HAP-1 (cell line): ENCODE data around the gene EGFL7.
"Not testable (repeated sequence)": the region's sequence is repeated elsewhere in the genome, so short reads cannot be mapped to it uniquely, and the experiment has no call there.

Experiments
- DNase-seq, 2 experiments: peaks; one replicate each; pipeline ENCODE4 v3.0.0-alpha.2; 2016 to 2020; ENCODE audit warnings: low spot score in 2 of 2
- H3K27me3 ChIP-seq: fragments of 250-450 bp; sonication (Bioruptor Pico); 2 replicates; pipeline ENCODE4 v1.5.1; 2020; ENCODE audit warnings: low read depth, mild to moderate bottlenecking, moderate library complexity
- H3K36me3 ChIP-seq: fragments of 250-450 bp; sonication (Bioruptor Pico); replicated peaks from 2 replicates; pipeline ENCODE4 v1.5.1; 2020; ENCODE audit warnings: mild to moderate bottlenecking
- H3K4me1 ChIP-seq: fragments of 250-450 bp; sonication (Bioruptor Pico); 2 replicates; pipeline ENCODE4 v1.5.1; 2020; ENCODE audit warnings: mild to moderate bottlenecking
- H3K4me3 ChIP-seq: fragments of 250-450 bp; sonication (Bioruptor Pico); 2 replicates; pipeline ENCODE4 v1.5.1; 2020; ENCODE audit warnings: mild to moderate bottlenecking, moderate library complexity
- H3K9me3 ChIP-seq: fragments of 250-450 bp; sonication (Bioruptor Pico); 2 replicates; pipeline ENCODE4 v1.5.1; 2020; ENCODE audit warnings: mild to moderate bottlenecking, moderate library complexity
- in situ Hi-C: fragments of 300-500 bp; cut with MboI; formaldehyde crosslinking; loops from 3 replicates; pipeline ENCODE4 v1.14.3; 2020; ENCODE audit warnings: low sequenced_read_pairs, inconsistent platforms, mixed read lengths

EGFL7 gene

GRCh38 chr9:136700304-136700703 lies 37.6 kb downstream of the EGFL7 start:
- no peaks in the 10 kb centered on the region for H3K4me1 ChIP-seq
- no peaks in the 10 kb centered on the region for H3K27me3 ChIP-seq
- in situ Hi-C loops: no loop called here
- no peak for DNase-seq
- H3K36me3 ChIP-seq: no peaks in the 10 kb centered on the region
- H3K4me3 ChIP-seq: no peak overlapping the region
- H3K9me3 ChIP-seq: no peaks in the 10 kb centered on the region

- in situ Hi-C loops: no loop called here
- H3K9me3 ChIP-seq: no peaks in the 10 kb centered on the region
- no peak for DNase-seq
- H3K4me1 ChIP-seq: no peaks in the 10 kb centered on the region
- H3K36me3 ChIP-seq: no peaks in the 10 kb centered on the region
- H3K4me3 ChIP-seq: no peak overlapping the region
- H3K27me3 ChIP-seq: no peaks in the 10 kb centered on the region
These were observed 38.4 kb downstream of the EGFL7 start for GRCh38 chr9:136700959-136701667.

GRCh38 chr9:136701668-136702053 lies 38.9 kb downstream of the EGFL7 start:
- no peaks in the 10 kb centered on the region for H3K27me3 ChIP-seq
- H3K4me3 ChIP-seq: no peak overlapping the region
- H3K36me3 ChIP-seq: no peaks in the 10 kb centered on the region
- H3K9me3 ChIP-seq: no peaks in the 10 kb centered on the region
- in situ Hi-C loops: no loop called here
- H3K4me1 ChIP-seq: no peaks in the 10 kb centered on the region
- DNase-seq: no peak

- Histone ChIP-seq H3K36me3 (no peaks in the 10 kb centered on the region), H3K4me3 (no peak overlapping the region), H3K27me3 (no peaks in the 10 kb centered on the region), H3K4me1 (no peaks in the 10 kb centered on the region), H3K9me3 (no peaks in the 10 kb centered on the region)
- in situ Hi-C loops: no loop called here
- DNase-seq: no peak
These were observed 40.7 kb downstream of the EGFL7 start for GRCh38 chr9:136703276-136703860.

- H3K27me3 ChIP-seq, H3K4me1 ChIP-seq, H3K36me3 ChIP-seq, H3K4me3 ChIP-seq, DNase-seq, in situ Hi-C loops, H3K9me3 ChIP-seq: not testable (repeated sequence)
These were observed 42.0 kb downstream of the EGFL7 start for GRCh38 chr9:136704741-136705140.

- DNase-seq: no peak
- Histone ChIP-seq H3K27me3 (no peaks in the 10 kb centered on the region), H3K4me1 (no peaks in the 10 kb centered on the region), H3K9me3 (no peaks in the 10 kb centered on the region), H3K4me3 (no peak overlapping the region), H3K36me3 (no peaks in the 10 kb centered on the region)
- in situ Hi-C loops: no loop called here
These were observed 42.8 kb downstream of the EGFL7 start for GRCh38 chr9:136705564-136705963.

- no peaks in the 10 kb centered on the region for H3K36me3 ChIP-seq
- in situ Hi-C loops: no loop called here
These were observed 44.3 kb downstream of the EGFL7 start for GRCh38 chr9:136707011-136707410.

GRCh38 chr9:136707849-136708517 lies 45.3 kb downstream of the EGFL7 start:
- Histone ChIP-seq H3K36me3 (no peaks in the 10 kb centered on the region), H3K9me3 (no peaks in the 10 kb centered on the region), H3K27me3 (no peaks in the 10 kb centered on the region), H3K4me3 (no peak overlapping the region), H3K4me1 (no peaks in the 10 kb centered on the region)
- in situ Hi-C loops: no loop called here
- DNase-seq: no peak

More at GRCh38 chr9:136707011-136707410, 44.3 kb downstream of the EGFL7 start:
- H3K9me3 ChIP-seq: no peaks in the 10 kb centered on the region
- no peaks in the 10 kb centered on the region for H3K27me3 ChIP-seq
- DNase-seq: no peak
- no peak overlapping the region for H3K4me3 ChIP-seq
- H3K4me1 ChIP-seq: no peaks in the 10 kb centered on the region

GRCh38 chr9:136709454-136710109 lies 46.9 kb downstream of the EGFL7 start:
- Histone ChIP-seq H3K27me3 (no peaks in the 10 kb centered on the region), H3K4me3 (no peak overlapping the region), H3K9me3 (no peaks in the 10 kb centered on the region), H3K4me1 (peaks cover 7% of the 10 kb centered on the region), H3K36me3 (peaks cover 7% of the 10 kb centered on the region; the same call in 1 of the 2 replicates)
- in situ Hi-C loops: no loop called here
- DNase-seq: no peak

- peaks cover 10% of the 10 kb centered on the region; the same call in 1 of the 2 replicates for H3K36me3 ChIP-seq
- no peak overlapping the region for H3K4me3 ChIP-seq
- H3K4me1 ChIP-seq: peaks cover 7% of the 10 kb centered on the region
- no peaks in the 10 kb centered on the region for H3K9me3 ChIP-seq
- no peaks in the 10 kb centered on the region for H3K27me3 ChIP-seq
- in situ Hi-C loops: no loop called here
- DNase-seq: no peak
These were observed 47.8 kb downstream of the EGFL7 start for GRCh38 chr9:136710543-136710942.

- H3K4me1 ChIP-seq, H3K27me3 ChIP-seq, H3K9me3 ChIP-seq, in situ Hi-C loops, DNase-seq: not testable (repeated sequence)
- Histone ChIP-seq H3K4me3 (peak overlapping the region; percentile 49), H3K36me3 (peaks cover 10% of the 10 kb centered on the region; the same call in 1 of the 2 replicates)
These were observed 48.5 kb downstream of the EGFL7 start for GRCh38 chr9:136711219-136711648.

GRCh38 chr9:136711751-136712689 lies 49.3 kb downstream of the EGFL7 start, which contains the start of gene DIPK1B:
Gene DIPK1B (plus strand): TSS chr9:136712572. CDS start chr9:136712666, 94 bp downstream.
- H3K4me3 ChIP-seq: peak within 1 kb of the TSS; percentile 58
- H3K9me3 ChIP-seq: no peaks in the 10 kb centered on the region
- peak; percentile 47 to 76 for DNase-seq
- in situ Hi-C loops: no loop called here
- H3K4me1 ChIP-seq: peaks cover 7% of the 10 kb centered on the region
- H3K36me3 ChIP-seq: peaks cover 10% of the 10 kb centered on the region; the same call in 1 of the 2 replicates
- no peaks in the 10 kb centered on the region for H3K27me3 ChIP-seq
